ENCODE results near the gene C11orf52. TPM values are rescaled to one million over a fixed set of nuclear protein-coding genes. Genes with fewer than 3 reads are reported as not detected.

C11orf52 gene
- total and polyA plus RNA-seq, 4 donors: 4.2 to 10.9 (median 7.4) TPM

- no peak overlapping the region for H3K9ac ChIP-seq (ENCODE audit: low read depth in 1 of 2, low read length in 2 of 2)
- peak overlapping the region; percentile 74 to 85 for H3K27ac ChIP-seq (ENCODE audit: low read depth in 1 of 2, low read length in 2 of 2)
- no peak for DNase-seq (ENCODE audit: low spot score)
- H3K36me3 ChIP-seq (ENCODE audit: control insufficient read depth in 4 of 4, insufficient read depth in 3 of 4, low read depth in 1 of 4, low read length in 3 of 4): no peaks in the 10 kb centered on the region
- H3K9me3 ChIP-seq (ENCODE audit: control insufficient read depth in 4 of 4, low read length in 3 of 4): no peaks in the 10 kb centered on the region
- WGBS: 51% methylated on average over 3 of the region's 3 CpGs
- peaks cover 10 to 46% (median 34%) of the 10 kb centered on the region in 4 donors for H3K4me1 ChIP-seq (ENCODE audit: control insufficient read depth in 4 of 4, insufficient read depth in 4 of 4, low read length in 3 of 4)
- H3K4me3 ChIP-seq (ENCODE audit: low read depth in 1 of 3, low read length in 3 of 3): no peak overlapping the region
- no peaks in the 10 kb centered on the region for H3K27me3 ChIP-seq (ENCODE audit: control insufficient read depth in 4 of 4, insufficient read depth in 4 of 4, low read length in 3 of 4)
- TF ChIP-seq ATF3 (IDR thresholded peaks at IDR 0.05) (no peak), SP1 (IDR thresholded peaks at IDR 0.05) (no peak), JUND (IDR thresholded peaks at IDR 0.05) (no peak)
These were observed 17.4 kb downstream of the C11orf52 start for GRCh38 chr11:111936040-111936540.

GRCh38 chr11:111937461-111937769 is 18.7 kb downstream of the C11orf52 start:
- peak overlapping the region; percentile 74 to 85 for H3K27ac ChIP-seq (ENCODE audit: low read depth in 1 of 2, low read length in 2 of 2)
- peak overlapping the region; percentile 68 to 86 (median 86) for H3K4me3 ChIP-seq (ENCODE audit: low read depth in 1 of 3, low read length in 3 of 3)
- no peaks in the 10 kb centered on the region for H3K36me3 ChIP-seq (ENCODE audit: control insufficient read depth in 4 of 4, insufficient read depth in 3 of 4, low read depth in 1 of 4, low read length in 3 of 4)
- peak overlapping the region in 1 of 2 donors; percentile 77 for H3K9ac ChIP-seq (ENCODE audit: low read depth in 1 of 2, low read length in 2 of 2)
- 12% methylated on average over 9 of the region's 9 CpGs for WGBS
- no peaks in the 10 kb centered on the region for H3K27me3 ChIP-seq (ENCODE audit: control insufficient read depth in 4 of 4, insufficient read depth in 4 of 4, low read length in 3 of 4)
- H3K9me3 ChIP-seq (ENCODE audit: control insufficient read depth in 4 of 4, low read length in 3 of 4): no peaks in the 10 kb centered on the region
- H3K4me1 ChIP-seq (ENCODE audit: control insufficient read depth in 4 of 4, insufficient read depth in 4 of 4, low read length in 3 of 4): peaks cover 10 to 46% (median 34%) of the 10 kb centered on the region in 4 donors
- no peak for DNase-seq (ENCODE audit: low spot score)
- TF ChIP-seq YY1 (IDR thresholded peaks at IDR 0.05) (no peak), HNF4G (IDR thresholded peaks at IDR 0.05) (no peak), MAX (IDR thresholded peaks at IDR 0.05) (no peak), CTCF (IDR thresholded peaks at IDR 0.05; ENCODE audit: low read depth, low read length, missing input control) (no peak), RAD21 (IDR thresholded peaks at IDR 0.05) (no peak), JUND (IDR thresholded peaks at IDR 0.05) (no peak), FOXA1 (IDR thresholded peaks at IDR 0.05) (no peak), NR2F2 (IDR thresholded peaks at IDR 0.05) (no peak), TAF1 (conservative IDR thresholded peaks at IDR 0.05) (no peak), REST (IDR thresholded peaks at IDR 0.05) (no peak), ATF3 (IDR thresholded peaks at IDR 0.05) (no peak), GABPA (IDR thresholded peaks at IDR 0.05 in 1 of 2, conservative IDR thresholded peaks at IDR 0.05 in 1 of 2) (no peak), SP1 (IDR thresholded peaks at IDR 0.05) (no peak), EGR1 (IDR thresholded peaks at IDR 0.05; ENCODE audit: low read depth in 2 of 2) (no peak), HNF4A (conservative IDR thresholded peaks at IDR 0.05) (no peak), FOXA2 (IDR thresholded peaks at IDR 0.05) (no peak), RXRA (IDR thresholded peaks at IDR 0.05) (no peak), ZBTB33 (IDR thresholded peaks at IDR 0.05) (no peak)
